Spleen (tissue), 7 donors: ENCODE measurements around the gene SKIC8.

Experiments used
- CTCF ChIP-seq, 11 experiments: fragments of 200-600 bp in 7 of 11; fragments of 450-650 bp in 4 of 11; sonication (generic) in 4 of 11; IDR thresholded peaks in 8 of 11; conservative IDR thresholded peaks in 3 of 11; 1 replicate in 7 of 11; 2 replicates in 4 of 11; pipeline versions ENCODE4 v1.4.0 to v1.8.0; 2016 to 2021; ENCODE audit warnings: antibody characterized with exemption in 11 of 11, inconsistent platforms in 4 of 11, mild to moderate bottlenecking in 1 of 11
- POLR2A ChIP-seq, 3 donors: fragments of 450-650 bp; IDR thresholded peaks; one replicate each; pipeline ENCODE4 v1.5.1; 2017; ENCODE audit warnings: antibody characterized with exemption in 3 of 3, mild to moderate bottlenecking in 1 of 3
- POLR2AphosphoS5 ChIP-seq, 3 donors: sonication (generic); formaldehyde crosslinking; IDR thresholded peaks; one replicate each; pipeline ENCODE4 v1.5.1; 2017; ENCODE audit warnings: antibody characterized with exemption in 3 of 3
- donor health status: DM: no; HTN: no; CAD: no; lungs with moderate emphysema.
- donor health status: DM: no; HTN: no; CAD: no.
- donor health status: DM: no; HTN: no; CAD: no.

- TF ChIP-seq CTCF (IDR thresholded peaks at IDR 0.05 in 8 of 11, conservative IDR thresholded peaks at IDR 0.05 in 3 of 11) (no peak), POLR2A (IDR thresholded peaks at IDR 0.05) (no peak), POLR2AphosphoS5 (IDR thresholded peaks at IDR 0.05) (no peak)
Observed at GRCh38 chr15:78306176-78306774, 6.9 kb upstream of the SKIC8 start.
